ENCODE measurements around the gene E2F4.

The E2F4 gene

GRCh38 chr16:67213197-67214019, 21.5 kb downstream of the E2F4 start:
- DNase-seq: no peak

GRCh38 chr16:67215706-67216105, 23.8 kb downstream of the E2F4 start:
- no peak for DNase-seq

GRCh38 chr16:67216612-67217490, 24.9 kb downstream of the E2F4 start:
- no peak for DNase-seq

- DNase-seq: no peak
Observed at GRCh38 chr16:67223992-67224391, 32.0 kb downstream of the E2F4 start.

GRCh38 chr16:67226295-67226803, 34.4 kb downstream of the E2F4 start:
- no peak for DNase-seq

GRCh38 chr16:67226804-67227566, 35.0 kb downstream of the E2F4 start, which contains the start of gene TMEM208:
TMEM208 (plus strand) TSS chr16:67227130; CDS start chr16:67227219, 89 bp downstream.
- DNase-seq: peak; percentile 61

GRCh38 chr16:67227567-67227921, 35.6 kb downstream of the E2F4 start:
- DNase-seq: no peak

GRCh38 chr16:67228034-67228785, 36.3 kb downstream of the E2F4 start:
- DNase-seq: no peak

- DNase-seq: no peak
Observed at GRCh38 chr16:67228905-67229304, 37.0 kb downstream of the E2F4 start.

- DNase-seq: no peak
Observed at GRCh38 chr16:67229906-67230808, 38.2 kb downstream of the E2F4 start.

- DNase-seq: no peak
Observed at GRCh38 chr16:67230809-67231660, 39.1 kb downstream of the E2F4 start.

GRCh38 chr16:67233596-67233995, 41.6 kb downstream of the E2F4 start:
- DNase-seq: no peak

GRCh38 chr16:67234180-67234597, 42.2 kb downstream of the E2F4 start:
- no peak for DNase-seq

- DNase-seq: no peak
Observed at GRCh38 chr16:67235816-67236562, 44.0 kb downstream of the E2F4 start.

GRCh38 chr16:67236563-67237395, 44.8 kb downstream of the E2F4 start:
- DNase-seq: no peak

GRCh38 chr16:67237396-67238277, 45.7 kb downstream of the E2F4 start:
- no peak for DNase-seq

GRCh38 chr16:67238278-67238575, 46.3 kb downstream of the E2F4 start:
- DNase-seq: no peak
